Prostate gland (tissue), 2 donors: ENCODE measurements around the gene NUDT17.

Experiments
- CTCF ChIP-seq, 4 experiments: fragments of 200-600 bp in 2 of 4; fragments of 450-650 bp in 2 of 4; sonication (generic) in 2 of 4; IDR thresholded peaks; 1 replicate in 3 of 4; 2 replicates in 1 of 4; pipeline ENCODE4 v1.5.1; 2016 to 2019; ENCODE audit warnings: antibody characterized with exemption in 4 of 4, mild to moderate bottlenecking in 2 of 4, moderate library complexity in 2 of 4
- POLR2A ChIP-seq: fragments of 450-650 bp; IDR thresholded peaks from one replicate; pipeline ENCODE4 v1.6.1; 2016; ENCODE audit warnings: antibody characterized with exemption, mild to moderate bottlenecking
- POLR2AphosphoS5 ChIP-seq: sonication (generic); formaldehyde crosslinking; IDR thresholded peaks from one replicate; pipeline ENCODE4 v1.6.1; 2017; ENCODE audit warnings: antibody characterized with exemption

GRCh38 chr1:145855426-145855948, 10.1 kb downstream of the NUDT17 start:
- TF ChIP-seq CTCF (IDR thresholded peaks at IDR 0.05) (no peak), POLR2A (no peak), POLR2AphosphoS5 (no peak)
